Lower leg skin (tissue), 3 donors: ENCODE data around the gene RGL3.

Experiments
- POLR2A ChIP-seq, 2 donors: fragments of 450-650 bp; IDR thresholded peaks; one replicate each; pipeline ENCODE4 v1.6.1; 2016 to 2017; ENCODE audit warnings: antibody characterized with exemption in 2 of 2, mild to moderate bottlenecking in 1 of 2, moderate library complexity in 1 of 2
- TF ChIP-seq, protein P1 (sequence below), 3 donors: fragments of 450-650 bp; IDR thresholded peaks; one replicate each; pipeline ENCODE4 v1.5.1; 2016; ENCODE audit warnings: antibody characterized with exemption in 3 of 3, mild to moderate bottlenecking in 3 of 3, moderate library complexity in 2 of 3

GRCh38 chr19:11452620-11453310 is 33.7 kb upstream of the RGL3 start:
- TF ChIP-seq, protein P1, sequence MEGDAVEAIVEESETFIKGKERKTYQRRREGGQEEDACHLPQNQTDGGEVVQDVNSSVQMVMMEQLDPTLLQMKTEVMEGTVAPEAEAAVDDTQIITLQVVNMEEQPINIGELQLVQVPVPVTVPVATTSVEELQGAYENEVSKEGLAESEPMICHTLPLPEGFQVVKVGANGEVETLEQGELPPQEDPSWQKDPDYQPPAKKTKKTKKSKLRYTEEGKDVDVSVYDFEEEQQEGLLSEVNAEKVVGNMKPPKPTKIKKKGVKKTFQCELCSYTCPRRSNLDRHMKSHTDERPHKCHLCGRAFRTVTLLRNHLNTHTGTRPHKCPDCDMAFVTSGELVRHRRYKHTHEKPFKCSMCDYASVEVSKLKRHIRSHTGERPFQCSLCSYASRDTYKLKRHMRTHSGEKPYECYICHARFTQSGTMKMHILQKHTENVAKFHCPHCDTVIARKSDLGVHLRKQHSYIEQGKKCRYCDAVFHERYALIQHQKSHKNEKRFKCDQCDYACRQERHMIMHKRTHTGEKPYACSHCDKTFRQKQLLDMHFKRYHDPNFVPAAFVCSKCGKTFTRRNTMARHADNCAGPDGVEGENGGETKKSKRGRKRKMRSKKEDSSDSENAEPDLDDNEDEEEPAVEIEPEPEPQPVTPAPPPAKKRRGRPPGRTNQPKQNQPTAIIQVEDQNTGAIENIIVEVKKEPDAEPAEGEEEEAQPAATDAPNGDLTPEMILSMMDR (IDR thresholded peaks at IDR 0.05) = no peak
- no peak for TF ChIP-seq POLR2A (IDR thresholded peaks at IDR 0.05)
